Activated T-cell treated with anti-CD3 and anti-CD28 coated beads for 48 hours (primary cell): ENCODE measurements around the gene WWOX.

Source experiments
- DNase-seq: peaks from one replicate; pipeline ENCODE4 v3.0.0-alpha.2; 2020; ENCODE audit warnings: low read depth

WWOX gene

DNA sequence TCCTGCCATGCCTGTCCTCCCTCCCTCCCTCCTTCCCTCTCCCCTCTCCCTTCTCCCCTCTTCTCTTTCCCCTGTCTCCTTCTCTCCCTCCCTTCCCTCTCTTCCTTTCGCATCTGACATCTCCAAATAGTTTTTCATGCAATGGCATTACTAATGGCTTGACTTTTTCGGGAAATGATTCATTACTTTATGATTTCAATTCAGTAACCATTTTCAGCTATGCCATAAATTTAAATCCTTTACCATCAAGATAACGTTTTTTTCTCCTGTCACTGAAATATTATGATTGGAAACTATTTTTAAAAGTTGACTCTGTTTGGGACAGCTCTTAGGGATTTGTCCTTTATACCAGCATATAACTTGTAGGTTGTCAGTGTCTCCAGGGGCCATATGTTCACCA lies 201.0 kb downstream of the WWOX start:
- DNase-seq = no peak

DNA sequence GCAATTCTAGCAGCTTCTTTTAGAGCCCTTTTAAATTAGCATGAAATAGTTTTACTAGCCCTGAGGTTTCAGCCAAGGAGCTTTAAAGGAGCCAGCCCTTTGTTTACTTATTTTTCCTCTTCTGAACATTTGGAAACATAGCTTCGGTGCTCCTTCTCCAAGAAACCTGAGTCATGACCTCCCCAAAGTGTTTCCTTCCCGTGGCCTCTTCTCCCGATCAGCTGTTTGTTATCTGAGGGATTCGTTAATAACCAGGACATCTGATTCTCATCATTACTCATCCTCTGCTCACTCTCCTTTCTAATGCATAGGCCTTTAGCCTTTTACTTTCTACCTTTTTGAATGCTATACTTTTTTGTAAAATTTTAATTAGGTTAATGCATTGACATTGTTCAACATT lies 204.5 kb downstream of the WWOX start:
- DNase-seq = no peak

GRCh38 chr16:78306361-78306760 lies 206.9 kb downstream of the WWOX start:
- DNase-seq = no peak

DNA sequence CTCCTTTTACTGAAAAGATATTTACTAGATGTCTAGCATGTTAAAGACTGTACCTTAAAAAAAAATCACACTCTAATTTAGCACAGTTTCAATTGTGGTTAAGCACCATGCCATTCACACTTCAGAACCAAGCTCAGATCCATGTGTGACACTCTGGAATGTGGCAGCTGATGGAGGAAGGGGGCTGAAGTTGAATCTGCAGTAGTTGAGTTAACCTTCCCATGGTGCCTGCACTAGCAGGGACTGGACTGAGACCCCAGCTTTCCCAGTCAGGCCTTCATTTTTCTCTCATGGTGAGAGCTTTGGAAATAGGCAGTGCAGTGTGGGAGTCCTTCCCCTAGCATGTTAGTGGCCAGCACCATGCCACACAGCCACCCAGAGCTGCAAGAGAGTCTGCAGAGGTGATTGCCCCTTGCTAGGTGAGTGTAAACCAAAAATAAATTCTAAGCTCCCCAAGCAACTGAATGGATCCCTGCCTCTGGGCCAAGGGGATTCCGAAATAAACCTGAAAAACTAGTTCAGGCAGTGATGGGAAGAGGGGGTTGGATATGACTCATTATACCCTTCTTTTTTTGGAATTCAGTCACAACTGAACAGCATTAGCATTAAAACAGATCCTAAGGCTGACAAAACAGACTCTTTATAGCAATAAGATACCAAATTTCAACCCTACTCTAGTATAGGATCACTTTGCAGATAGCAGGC lies 208.5 kb downstream of the WWOX start:
- DNase-seq = no peak

GRCh38 chr16:78309763-78310162 lies 210.3 kb downstream of the WWOX start:
- no peak for DNase-seq

- DNase-seq = no peak
Measured at GRCh38 chr16:78310196-78310595, 210.7 kb downstream of the WWOX start.

DNA sequence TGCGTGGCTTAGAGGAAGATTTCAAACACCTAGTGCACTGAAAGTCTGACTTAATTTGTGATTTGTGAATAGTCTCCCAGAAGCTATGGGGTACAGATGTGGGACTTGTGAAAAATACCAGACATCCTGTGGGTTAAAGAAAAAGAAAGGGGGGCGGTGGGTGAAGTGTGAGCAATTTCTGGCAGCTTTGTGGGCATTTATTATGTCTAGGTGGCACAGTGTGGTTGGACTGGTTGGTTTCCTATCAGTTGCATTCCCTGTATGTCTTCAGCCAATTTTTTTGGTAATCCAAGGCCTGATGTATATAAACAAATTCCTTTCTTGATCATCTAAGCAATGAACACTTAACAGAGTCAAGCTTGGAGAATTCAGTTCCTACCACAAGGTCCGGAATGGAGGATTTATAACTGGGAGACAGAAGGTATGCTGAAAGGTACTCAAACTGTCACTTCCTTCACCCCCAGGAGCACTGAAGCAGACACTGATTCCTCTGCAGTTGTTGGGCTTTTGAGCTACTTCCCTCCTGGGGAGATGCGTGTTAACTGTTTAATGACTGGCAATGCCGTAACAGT lies 211.6 kb downstream of the WWOX start:
- no peak for DNase-seq

GRCh38 chr16:78311831-78312230 lies 212.4 kb downstream of the WWOX start:
- DNase-seq = no peak

DNA sequence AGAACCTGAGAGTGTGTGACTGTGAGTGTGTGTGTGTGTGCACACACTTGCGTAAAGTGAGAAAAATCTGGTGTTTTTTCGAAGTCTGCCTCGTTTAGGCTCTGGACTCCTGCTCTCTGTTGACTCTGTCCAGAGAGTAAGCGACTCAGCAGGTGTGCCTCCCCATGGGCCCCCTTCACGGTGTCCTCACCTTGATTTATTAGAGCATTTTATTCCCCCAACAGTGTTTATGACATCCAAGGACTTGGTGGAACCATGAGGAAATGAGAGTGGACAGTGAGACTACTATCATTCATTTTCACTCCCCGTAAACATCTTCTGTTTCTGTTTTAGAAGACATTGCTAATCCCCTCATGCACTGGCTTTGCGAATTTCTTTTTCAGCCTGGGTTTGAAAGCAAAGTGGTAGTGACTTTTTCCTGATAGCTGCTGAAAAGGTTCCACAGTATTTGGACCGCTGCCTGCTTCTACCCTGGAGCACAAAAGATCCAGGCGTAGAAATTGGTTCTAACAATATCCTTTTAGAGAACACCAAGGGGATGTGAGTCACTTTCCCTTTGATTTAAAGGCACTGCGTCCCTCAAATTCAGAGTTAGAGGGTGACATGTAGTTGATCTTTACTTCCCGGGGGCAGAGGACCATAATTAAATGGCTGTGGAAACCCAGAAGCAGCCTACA lies 218.2 kb downstream of the WWOX start:
- no peak for DNase-seq

GRCh38 chr16:78321620-78322360 lies 222.3 kb downstream of the WWOX start:
- no peak for DNase-seq

DNA sequence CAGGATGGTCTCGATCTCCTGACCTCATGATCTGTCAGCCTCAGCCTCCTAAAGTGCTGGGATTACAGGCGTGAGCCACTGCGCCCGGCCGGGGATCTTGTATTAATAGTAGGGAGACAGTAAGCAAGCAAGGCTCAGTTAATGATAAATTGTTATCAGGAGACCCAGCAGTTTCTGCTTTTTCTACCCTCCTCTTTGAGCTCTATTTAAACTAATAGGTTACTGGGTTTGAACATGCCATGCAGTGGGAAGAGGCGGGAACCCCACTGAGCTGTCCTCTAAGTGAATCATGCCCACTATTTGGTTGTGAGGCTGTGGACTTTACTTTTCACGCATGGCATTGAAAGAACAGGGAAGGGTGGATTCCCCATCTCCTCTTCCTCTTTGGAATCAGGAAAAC lies 223.9 kb downstream of the WWOX start:
- no peak for DNase-seq

GRCh38 chr16:78324649-78325285 lies 225.3 kb downstream of the WWOX start:
- DNase-seq = no peak

- DNase-seq = no peak
Measured at GRCh38 chr16:78325468-78326352, 226.3 kb downstream of the WWOX start.

DNA sequence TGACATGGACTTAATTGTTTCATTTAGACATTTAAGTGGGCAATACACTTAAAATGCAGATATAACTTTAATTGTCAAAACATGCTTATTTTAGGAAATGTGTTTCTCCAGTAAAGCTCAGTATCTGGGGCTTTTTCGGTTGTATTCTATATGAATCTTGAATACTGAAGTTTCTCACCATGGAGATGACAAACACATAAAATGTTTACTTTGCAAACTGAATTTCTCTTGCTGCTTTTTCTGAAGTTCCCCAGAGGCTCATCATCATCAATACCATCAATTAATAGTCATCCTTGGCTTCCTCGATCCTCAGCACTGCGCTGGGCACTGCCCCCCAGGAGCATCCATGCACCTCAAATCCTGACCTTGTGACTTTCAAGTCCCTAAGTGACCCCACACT lies 227.3 kb downstream of the WWOX start:
- DNase-seq = no peak

GRCh38 chr16:78331731-78332130 lies 232.3 kb downstream of the WWOX start:
- no peak for DNase-seq

GRCh38 chr16:78333808-78334207 lies 234.4 kb downstream of the WWOX start:
- no peak for DNase-seq

GRCh38 chr16:78340590-78340989 lies 241.1 kb downstream of the WWOX start:
- DNase-seq = no peak

DNA sequence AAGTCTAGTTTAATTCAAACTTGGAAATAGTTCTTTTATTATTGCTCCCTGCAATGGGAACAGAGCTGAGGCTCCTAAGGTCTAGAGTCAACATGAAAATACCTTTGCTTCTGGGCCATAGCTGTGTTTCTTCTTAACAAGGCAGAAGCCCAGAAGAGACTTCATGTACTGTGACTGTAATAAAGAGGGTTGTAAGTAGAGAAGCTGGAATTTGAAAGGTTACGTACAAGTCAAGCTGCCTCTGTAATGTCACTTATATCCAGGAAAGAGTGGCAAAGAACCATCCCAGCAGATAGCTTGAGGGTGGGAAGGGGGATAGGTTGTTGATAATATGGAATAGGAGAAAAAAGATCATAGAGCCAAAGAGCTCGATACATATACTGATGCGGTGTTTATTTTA lies 248.6 kb downstream of the WWOX start:
- no peak for DNase-seq

- DNase-seq = no peak
Measured at GRCh38 chr16:78348886-78349285, 249.4 kb downstream of the WWOX start.

- DNase-seq = no peak
Measured at GRCh38 chr16:78352184-78352583, 252.7 kb downstream of the WWOX start.

DNA sequence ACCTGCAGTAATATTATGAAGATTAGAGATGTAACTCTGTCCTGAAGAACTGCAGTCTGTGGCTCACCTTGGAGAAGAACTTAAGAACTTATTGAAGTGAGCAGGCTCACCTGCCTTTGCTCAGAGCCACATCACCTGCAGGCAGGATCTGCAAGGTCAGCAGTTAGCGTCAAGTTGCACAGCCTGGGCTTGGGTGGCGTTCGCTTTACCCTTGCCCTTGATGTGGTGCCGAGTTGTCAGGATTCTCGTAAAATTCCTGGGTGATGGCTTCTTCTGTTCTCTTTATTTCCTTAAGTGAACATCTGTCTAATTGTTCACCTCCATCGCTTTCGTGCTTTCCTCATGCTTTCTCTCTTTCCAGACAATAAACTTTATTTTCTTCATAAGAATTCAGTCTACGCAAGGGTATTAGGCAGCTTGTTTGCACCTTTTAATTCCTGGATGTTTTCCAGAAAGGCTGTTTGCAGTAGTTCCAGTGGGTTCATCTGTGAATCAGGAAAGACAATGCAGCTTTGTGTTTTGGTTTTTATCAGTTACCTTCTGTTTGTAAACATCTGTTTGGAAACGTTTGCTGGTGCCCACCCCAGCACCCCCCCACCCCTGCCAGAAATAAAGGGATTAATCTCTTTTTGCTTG lies 254.3 kb downstream of the WWOX start:
- DNase-seq = no peak
